ENCODE measurements around the gene LKAAEAR1. TPM values are rescaled to one million over a fixed set of nuclear protein-coding genes. Genes with fewer than 3 reads are reported as not detected.

The LKAAEAR1 gene
- total and polyA plus RNA-seq, 7 donors: 0.19 to 1.5 TPM; not detected in 5

DNA sequence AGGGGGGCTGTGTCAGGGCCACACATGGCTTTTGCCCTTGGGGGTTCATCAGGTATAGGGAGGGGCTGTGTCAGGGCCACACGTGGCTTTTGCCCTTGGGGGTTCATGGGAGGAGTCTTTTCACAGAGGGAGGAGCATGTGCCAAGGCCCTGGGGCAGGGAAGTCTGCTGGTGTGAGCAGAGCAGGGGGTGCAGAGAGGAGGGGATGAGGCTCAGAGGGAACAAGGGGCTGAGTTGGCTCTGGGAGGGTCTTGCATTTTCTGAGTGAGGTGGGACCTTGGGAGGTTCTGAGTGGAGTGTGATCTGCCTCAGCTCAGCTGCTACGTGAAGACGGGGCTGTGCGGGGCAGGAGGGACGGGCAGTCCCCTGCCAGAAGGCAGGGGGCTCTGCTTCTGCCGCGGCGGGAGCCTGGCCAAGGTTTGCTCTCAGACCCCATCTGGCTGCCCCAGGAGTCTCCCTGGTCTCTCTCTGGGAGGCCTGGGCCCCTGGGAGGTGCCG is 28.8 kb downstream of the LKAAEAR1 start:
- Histone ChIP-seq H3K27ac (peak overlapping the region in 3 of 4 donors; percentile 37 to 71 (median 57)), H3K4me1 (peaks cover 0 to 7% (median 0%) of the 10 kb centered on the region in 4 donors), H3K36me3 (no peaks in the 10 kb centered on the region), H3K4me3 (no peak overlapping the region), H3K9me3 (no peaks in the 10 kb centered on the region), H3K27me3 (peaks cover 9 to 60% (median 52%) of the 10 kb centered on the region in 3 donors)
- intact Hi-C loops (cut with DNase I): no loop called here
- DNase-seq: no peak
- TF ChIP-seq EP300 (IDR thresholded peaks at IDR 0.05) (no peak), POLR2A (IDR thresholded peaks at IDR 0.05) (no peak), POLR2AphosphoS5 (IDR thresholded peaks at IDR 0.05) (no peak)
- TF ChIP-seq, protein P1, sequence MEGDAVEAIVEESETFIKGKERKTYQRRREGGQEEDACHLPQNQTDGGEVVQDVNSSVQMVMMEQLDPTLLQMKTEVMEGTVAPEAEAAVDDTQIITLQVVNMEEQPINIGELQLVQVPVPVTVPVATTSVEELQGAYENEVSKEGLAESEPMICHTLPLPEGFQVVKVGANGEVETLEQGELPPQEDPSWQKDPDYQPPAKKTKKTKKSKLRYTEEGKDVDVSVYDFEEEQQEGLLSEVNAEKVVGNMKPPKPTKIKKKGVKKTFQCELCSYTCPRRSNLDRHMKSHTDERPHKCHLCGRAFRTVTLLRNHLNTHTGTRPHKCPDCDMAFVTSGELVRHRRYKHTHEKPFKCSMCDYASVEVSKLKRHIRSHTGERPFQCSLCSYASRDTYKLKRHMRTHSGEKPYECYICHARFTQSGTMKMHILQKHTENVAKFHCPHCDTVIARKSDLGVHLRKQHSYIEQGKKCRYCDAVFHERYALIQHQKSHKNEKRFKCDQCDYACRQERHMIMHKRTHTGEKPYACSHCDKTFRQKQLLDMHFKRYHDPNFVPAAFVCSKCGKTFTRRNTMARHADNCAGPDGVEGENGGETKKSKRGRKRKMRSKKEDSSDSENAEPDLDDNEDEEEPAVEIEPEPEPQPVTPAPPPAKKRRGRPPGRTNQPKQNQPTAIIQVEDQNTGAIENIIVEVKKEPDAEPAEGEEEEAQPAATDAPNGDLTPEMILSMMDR (IDR thresholded peaks at IDR 0.05): no peak
- 76 to 77% methylated on average over 9 of the region's 9 CpGs for WGBS, 2 donors

DNA sequence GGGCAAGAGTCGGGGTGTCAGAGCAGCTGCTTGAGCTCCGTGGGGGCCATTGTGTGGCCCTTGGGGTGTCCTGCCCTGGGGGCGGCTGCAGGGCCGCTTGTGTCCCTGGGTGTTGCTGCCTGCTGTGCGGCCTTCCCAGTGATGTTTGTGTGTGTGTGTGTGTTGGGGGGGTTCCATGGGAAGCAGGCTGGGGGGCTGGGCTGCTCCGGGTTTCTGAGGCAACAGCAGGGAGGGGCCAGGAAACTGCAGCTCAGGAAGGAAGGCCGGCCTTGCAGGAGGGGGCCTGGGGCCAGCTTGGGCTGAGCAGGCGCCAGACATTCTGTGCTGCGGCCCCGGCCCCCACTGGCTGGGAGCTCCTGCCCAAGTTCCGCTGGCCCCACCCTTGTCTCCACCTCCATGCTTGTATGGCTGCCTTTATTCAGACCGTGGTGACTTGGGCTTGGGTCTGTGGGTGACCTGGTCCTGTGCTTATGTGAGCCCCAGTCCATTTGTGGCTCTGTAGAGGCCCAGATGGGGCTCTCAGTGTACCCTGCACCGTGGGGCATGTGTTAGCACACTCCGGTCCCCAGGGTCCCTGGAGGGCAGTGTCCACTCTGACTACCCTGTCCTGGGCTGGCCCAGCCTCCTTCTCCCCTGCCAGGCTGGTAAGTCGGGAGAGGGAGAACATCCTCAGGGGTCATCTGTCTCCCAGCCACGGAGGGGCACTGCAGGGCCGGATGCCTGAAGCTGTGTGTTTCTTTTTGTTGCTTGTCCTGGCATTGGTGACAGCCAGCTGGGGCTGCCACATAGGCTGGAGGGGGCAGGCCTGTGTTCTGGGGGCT is 30.1 kb downstream of the LKAAEAR1 start:
- Histone ChIP-seq H3K4me1 (peaks cover 0 to 14% (median 8%) of the 10 kb centered on the region in 4 donors), H3K36me3 (no peaks in the 10 kb centered on the region), H3K4me3 (no peak overlapping the region), H3K27ac (peak overlapping the region; percentile 31 to 71 (median 34)), H3K27me3 (peaks cover 19 to 71% (median 62%) of the 10 kb centered on the region in 3 donors), H3K9me3 (no peaks in the 10 kb centered on the region)
- 36 to 41% methylated on average over 17 of the region's 17 CpGs for WGBS, 2 donors
- TF ChIP-seq POLR2A (IDR thresholded peaks at IDR 0.05): no peak
- peak in 1 of 4 donors; percentile 4 for TF ChIP-seq POLR2AphosphoS5 (IDR thresholded peaks at IDR 0.05)
- intact Hi-C loops (cut with DNase I): no loop called here
- no peak for DNase-seq

DNA sequence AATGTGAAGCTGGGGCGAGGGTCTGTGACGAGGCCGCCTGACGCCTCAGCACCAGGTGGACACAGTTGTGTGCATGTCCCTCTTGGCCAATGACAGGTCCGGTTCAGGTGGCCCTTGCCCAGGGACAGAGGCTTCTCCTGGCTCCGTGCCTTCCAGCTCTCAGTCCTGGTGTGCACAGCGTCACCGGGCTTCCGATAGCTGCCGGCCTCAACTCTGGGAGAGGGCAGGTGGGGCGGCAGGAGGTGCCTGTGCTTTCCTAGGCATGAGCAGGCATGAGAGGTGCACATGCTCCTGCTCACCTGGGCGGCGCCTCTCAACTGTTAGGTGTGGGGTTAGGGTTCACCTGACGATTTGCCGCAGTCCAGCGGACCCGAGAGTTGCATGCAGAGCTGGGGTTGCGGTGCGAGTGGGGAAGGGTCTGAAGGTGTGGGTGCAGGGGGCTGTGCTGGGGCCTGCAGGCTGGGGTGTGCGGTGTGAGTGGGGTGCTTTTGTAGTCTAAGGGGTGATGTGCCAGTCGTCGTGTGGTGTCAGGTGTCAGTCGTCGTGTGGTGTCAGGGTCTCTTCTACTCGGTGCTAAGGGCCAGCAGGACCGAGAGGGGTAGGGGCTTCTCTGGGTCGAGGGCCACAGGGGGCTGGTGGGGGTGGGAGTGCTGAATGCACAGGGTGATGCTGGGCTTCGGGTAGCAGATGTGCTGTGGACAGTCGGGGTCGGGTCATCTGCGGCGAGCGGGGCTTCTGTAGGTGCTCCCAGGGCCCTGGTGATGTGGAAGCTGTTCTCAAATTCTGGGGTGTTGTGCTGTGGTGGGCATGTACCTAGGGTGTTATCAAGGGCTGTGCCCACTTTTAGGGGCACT is 31.0 kb downstream of the LKAAEAR1 start:
- Histone ChIP-seq H3K27ac (peak overlapping the region in 3 of 4 donors; percentile 22 to 70 (median 36)), H3K4me1 (peaks cover 0 to 18% (median 17%) of the 10 kb centered on the region in 4 donors), H3K27me3 (peaks cover 27 to 79% (median 71%) of the 10 kb centered on the region in 3 donors), H3K36me3 (no peaks in the 10 kb centered on the region), H3K4me3 (no peak overlapping the region), H3K9me3 (no peaks in the 10 kb centered on the region)
- 77 to 85% methylated on average over 33 of the region's 33 CpGs for WGBS, 2 donors
- TF ChIP-seq POLR2A (IDR thresholded peaks at IDR 0.05) (no peak), EP300 (IDR thresholded peaks at IDR 0.05) (no peak), POLR2AphosphoS5 (IDR thresholded peaks at IDR 0.05) (no peak)
- TF ChIP-seq, protein P1 (IDR thresholded peaks at IDR 0.05): no peak
- no peak for DNase-seq
- intact Hi-C loops (cut with DNase I): no loop called here

DNA sequence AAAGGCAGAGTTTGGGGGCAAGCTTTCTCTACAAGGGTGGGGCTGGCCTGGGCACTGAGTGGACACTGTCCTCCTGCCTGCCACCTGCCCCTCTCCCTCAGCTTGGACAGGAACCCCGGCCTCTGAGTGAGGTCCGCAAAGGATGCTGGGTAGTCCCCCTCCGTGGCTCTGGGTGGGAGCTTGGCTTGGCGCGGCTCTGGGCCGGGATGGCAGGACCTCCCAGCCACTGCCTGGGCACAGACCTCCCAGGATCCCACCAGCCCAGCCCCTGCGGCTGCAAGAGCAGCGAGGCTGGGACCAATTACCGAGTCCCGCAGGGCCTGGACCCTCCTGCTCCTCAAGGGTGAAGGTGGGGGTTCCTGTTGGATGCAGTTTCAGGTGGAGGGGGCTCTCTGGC is 31.9 kb downstream of the LKAAEAR1 start:
- peaks cover 0 to 21% (median 16%) of the 10 kb centered on the region in 4 donors for H3K4me1 ChIP-seq
- DNase-seq: no peak
- H3K4me3 ChIP-seq: no peak overlapping the region
- intact Hi-C loops (cut with DNase I): no loop called here
- TF ChIP-seq EP300 (IDR thresholded peaks at IDR 0.05) (no peak), POLR2A (IDR thresholded peaks at IDR 0.05) (no peak), POLR2AphosphoS5 (IDR thresholded peaks at IDR 0.05) (no peak)
- TF ChIP-seq, protein P1 (IDR thresholded peaks at IDR 0.05): no peak
- H3K9me3 ChIP-seq: no peaks in the 10 kb centered on the region
- peak overlapping the region; percentile 36 to 70 (median 48) for H3K27ac ChIP-seq
- H3K27me3 ChIP-seq: peaks cover 36 to 88% (median 78%) of the 10 kb centered on the region in 3 donors
- WGBS, 2 donors: 83 to 86% methylated on average over 10 of the region's 10 CpGs
- H3K36me3 ChIP-seq: no peaks in the 10 kb centered on the region
